K562 (cell line): ENCODE data around the gene TMEM176A. TPM values are rescaled to one million over a fixed set of nuclear protein-coding genes. Genes with fewer than 3 reads are reported as not detected.

Experiments used
- ATAC-seq: fragments of 200-7000 bp; cut with Tn5 transposase; 3 replicates; pipeline ENCODE4 v1.9.1; 2020; ENCODE audit warnings: moderate library complexity
- BruUV-seq: library from RNA; stranded (reverse); fragments of 400-500 nt; replicated peaks from 2 replicates; lab custom pipeline; 2021; lab: Mats Ljungman, UMichigan
- CTCF ChIA-PET: fragments of 300-600 bp; formaldehyde crosslinking; extraction: SDS; loops from one replicate; lab custom pipeline; 2021; ENCODE audit warnings: low intra/inter-chr PET ratio; lab: Yijun Ruan, JAX
- POLR2A ChIA-PET: fragments of 300-600, 350-650 bp; sonication (Branson Sonifier 250); formaldehyde crosslinking; extraction: SDS; loops from one replicate; lab custom pipeline; 2021; ENCODE audit warnings: antibody characterized with exemption, inconsistent platforms; lab: Yijun Ruan, JAX
- DNase-seq, 4 experiments: peaks; one replicate each; pipeline versions ENCODE4 v3.0.0 to v3.0.0-alpha.2; 2011 to 2018; ENCODE audit warnings: low spot score in 3 of 4, mixed read lengths in 3 of 4; ENCODE audit errors: extremely low read depth in 1 of 4
- FAIRE-seq: peaks from 2 replicates; lab custom pipeline; 2011; peaks lifted over from hg19 to GRCh38; lab: Jason Lieb, UNC
- H2AFZ ChIP-seq: 2 replicates; pipeline ENCODE4 v1.6.0; 2011; ENCODE audit warnings: low read depth, low read length, control low read depth, inconsistent platforms
- H3K27ac ChIP-seq: fragments of 200-600 bp; 3 replicates; pipeline ENCODE4 v1.8.0; 2011; ENCODE audit warnings: low read depth, mild to moderate bottlenecking, control low read depth, inconsistent platforms, low read length, moderate library complexity, mixed read lengths; ENCODE audit errors: extremely low read depth
- H3K27me3 ChIP-seq, 2 experiments: fragments of 300-600 bp in 1 of 2; 2 replicates in 1 of 2; 3 replicates in 1 of 2; pipeline versions ENCODE4 v1.6.0 to v1.8.0; 2011; ENCODE audit warnings: inconsistent platforms in 2 of 2, low read length in 2 of 2, mild to moderate bottlenecking in 1 of 2, mixed read lengths in 1 of 2, moderate library complexity in 1 of 2; ENCODE audit not compliant: control insufficient read depth in 2 of 2, insufficient read depth in 2 of 2
- H3K36me3 ChIP-seq: fragments of 300-600 bp; 3 replicates; pipeline ENCODE4 v1.8.0; 2011; ENCODE audit warnings: mild to moderate bottlenecking, low read length, inconsistent platforms; ENCODE audit not compliant: control insufficient read depth, insufficient read depth
- H3K4me1 ChIP-seq, 2 experiments: fragments of 200-600 bp in 1 of 2; replicated peaks in 1 of 2; 2 replicates in 1 of 2; 3 replicates in 1 of 2; pipeline versions ENCODE4 v1.5.1 to v1.8.0; 2011; ENCODE audit warnings: inconsistent platforms in 2 of 2, low read length in 2 of 2, mild to moderate bottlenecking in 1 of 2, mixed read lengths in 1 of 2, moderate library complexity in 1 of 2; ENCODE audit not compliant: control insufficient read depth in 2 of 2, insufficient read depth in 2 of 2
- H3K4me2 ChIP-seq: 2 replicates; pipeline ENCODE4 v1.6.1; 2011; ENCODE audit warnings: low read length, control low read depth, inconsistent platforms, mixed read lengths; ENCODE audit not compliant: insufficient read depth
- H3K4me3 ChIP-seq: fragments of 200-600 bp; sonication (generic), shearing (Covaris generic); 2 replicates; pipeline ENCODE4 v1.5.1; 2016; ENCODE audit warnings: control low read depth, inconsistent platforms
- H3K79me2 ChIP-seq: fragments of 200-600 bp; 3 replicates; pipeline ENCODE4 v1.8.0; 2011; ENCODE audit warnings: low read length, inconsistent platforms; ENCODE audit not compliant: control insufficient read depth, insufficient read depth
- H3K9ac ChIP-seq, 2 experiments: 2 replicates each; pipeline versions ENCODE4 v1.6.0 to v1.6.1; 2011; ENCODE audit warnings: low read depth in 2 of 2, low read length in 2 of 2, control low read depth in 1 of 2, inconsistent platforms in 1 of 2, mild to moderate bottlenecking in 1 of 2, mixed read lengths in 1 of 2; ENCODE audit not compliant: insufficient read depth in 1 of 2
- H3K9me1 ChIP-seq: one replicate; pipeline ENCODE4 v1.6.0; 2011; ENCODE audit warnings: inconsistent platforms, mild to moderate bottlenecking, low read length, moderate library complexity; ENCODE audit not compliant: control insufficient read depth, insufficient read depth
- H3K9me3 ChIP-seq: replicated peaks from 2 replicates; pipeline ENCODE4 v1.5.1; 2011; ENCODE audit warnings: low read depth, low read length, inconsistent platforms; ENCODE audit not compliant: control insufficient read depth, insufficient read depth
- H4K20me1 ChIP-seq: replicated peaks from 2 replicates; pipeline ENCODE4 v1.6.1; 2011; ENCODE audit warnings: low read length, inconsistent platforms, mixed read lengths; ENCODE audit not compliant: control insufficient read depth, insufficient read depth
- ATF7 ChIP-seq: fragments of 450-650 bp; IDR thresholded peaks from 2 replicates; pipeline ENCODE4 v1.7.1; 2014; ENCODE audit warnings: mild to moderate bottlenecking, moderate library complexity
- DACH1 ChIP-seq: fragments of 450-650 bp; IDR thresholded peaks from 2 replicates; pipeline ENCODE4 v1.6.1; 2018; ENCODE audit not compliant: partially characterized antibody
- ESRRB ChIP-seq: fragments of 250-450 bp; sonication (Bioruptor Pico); IDR thresholded peaks from 2 replicates; pipeline ENCODE4 v1.5.0; 2020; ENCODE audit warnings: mild to moderate bottlenecking, moderate library complexity, borderline replicate concordance
- HCFC1 ChIP-seq: IDR thresholded peaks from 2 replicates; pipeline ENCODE4 v1.6.1; 2012; ENCODE audit warnings: low read depth, low read length, improper control_type of control experiment
- JUNB ChIP-seq: fragments of 450-650 bp; formaldehyde crosslinking; conservative IDR thresholded peaks from 2 replicates; pipeline ENCODE4 v1.4.0; 2020; ENCODE audit warnings: mild to moderate bottlenecking
- KDM5B ChIP-seq: fragments of 200-600 bp; sonication (generic); IDR thresholded peaks from 2 replicates; pipeline ENCODE4 v1.6.1; 2012; ENCODE audit warnings: low read depth, mild to moderate bottlenecking, moderate library complexity, low read length, control low read depth, inconsistent platforms; ENCODE audit not compliant: insufficient replicate concordance
- U2AF2 ChIP-seq: fragments of 200-400 bp; formaldehyde crosslinking; optimal IDR thresholded peaks from 2 replicates; pipeline ENCODE3; 2017; ENCODE audit warnings: low read depth, mild to moderate bottlenecking, low read length
- WGBS: fragments of 100-300 bp; shearing (Covaris generic); methylation state at CpG from one replicate; pipeline ENCODE4 v1.1.6; 2016; ENCODE audit warnings: low coverage, mixed read lengths; ENCODE audit not compliant: insufficient coverage; ENCODE audit errors: missing lambda C conversion rate; 5-methylcytosine and 5-hydroxymethylcytosine counted together
- in situ Hi-C: fragments of 300-500 bp; cut with MboI; formaldehyde crosslinking; loops from 4 replicates; pipeline ENCODE4 v1.15.0; 2018; ENCODE audit warnings: inconsistent platforms, mixed read lengths
- intact Hi-C: fragments of 100-400 bp; cut with micrococcal nuclease; formaldehyde crosslinking; loops from 2 replicates; pipeline ENCODE4 v1.14.2; 2022
- polyA plus RNA-seq, 8 experiments: library from polyadenylated mRNA; depleted of rRNA in 4 of 8; stranded (reverse) in 5 of 8; unstranded in 3 of 8; fragments of >200 nt; fragmentation: Nextera tagmentation in 2 of 8; fragmentation: Illumina TruSeq in 1 of 8; extraction: Ambion mirVana in 2 of 8; extraction: Trizol in 1 of 8; gene quantifications; 2 replicates each; pipeline versions ENCODE4 v1.2.1 to v1.2.3, GENCODE V29; 2011 to 2014; ENCODE audit warnings: inconsistent platforms in 1 of 8, missing spikeins in 1 of 8
- total RNA-seq, 7 experiments: library from RNA; depleted of rRNA in 6 of 7; stranded (reverse); fragments of >200 nt in 6 of 7; fragmentation: Illumina TruSeq in 2 of 7; extraction: Trizol in 2 of 7; gene quantifications; 2 replicates each; pipeline versions ENCODE4 v1.2.1 to v1.2.3, GENCODE V29; 2011 to 2021; ENCODE audit warnings: low replicate concordance in 1 of 7

The TMEM176A gene
- total and polyA plus RNA-seq, 9 of the 15 experiments (the other 6 are each of a cell fraction or from before 2014, with no cell fraction given) = 0.31 TPM; not detected in 8

GRCh38 chr7:150787321-150788281 lies 13.0 kb upstream of the TMEM176A start (continued):
- TF ChIP-seq ESRRB (CRISPR knock-in tag) (no peak), U2AF2 (no peak), HCFC1 (no peak), JUNB (no peak)
- TF ChIP-seq, all 486 proteins: peak for 111

- H2AFZ ChIP-seq = no peak overlapping the region
- intact Hi-C loops = loop anchor here (10.0 kb wide), 1 partner anchor 306 kb away; no protein-coding TSS in a partner anchor
- BruUV-seq = no TSS peak
- no peaks in the 10 kb centered on the region for H3K9me3 ChIP-seq
- peaks cover 10% of the 10 kb centered on the region in 2 experiments; a peak in 4 of 5 replicates for H3K4me1 ChIP-seq
- peaks cover 8% of the 10 kb centered on the region; the same call in 1 of the 2 replicates for H4K20me1 ChIP-seq
- H3K27me3 ChIP-seq = peaks cover 54 to 74% of the 10 kb centered on the region in 2 experiments; a peak in 4 of 5 replicates
- FAIRE-seq (peak; percentile 42), ATAC-seq (no peak), DNase-seq (no peak)
- no peak overlapping the region for H3K4me3 ChIP-seq
- in situ Hi-C loops = loop anchor here (5.0 kb wide), 1 partner anchor 199 kb away; no protein-coding TSS in a partner anchor
- H3K9ac ChIP-seq = no peak overlapping the region; a peak in 1 of 4 replicates
- H3K4me2 ChIP-seq = no peak overlapping the region
- POLR2A ChIA-PET = no interaction called here
- no peaks in the 10 kb centered on the region for H3K9me1 ChIP-seq
- no peak overlapping the region for H3K27ac ChIP-seq
- WGBS = 30% methylated on average over 9 of the region's 9 CpGs
- no peaks in the 10 kb centered on the region for H3K79me2 ChIP-seq
- CTCF ChIA-PET = interaction anchor here (0.8 to 1.2 kb wide), 2 partner anchors 9 to 200 kb away, joined by 3 to 4 read pairs; no protein-coding TSS in a partner anchor
- H3K36me3 ChIP-seq = no peaks in the 10 kb centered on the region
- TF ChIP-seq ATF7 (0 out of 2 replicates have a peak, but pooled peaks have one; percentile 20), KDM5B (peak; percentile 40), DACH1 (no peak)
These were observed 11.9 kb upstream of the TMEM176A start for GRCh38 chr7:150788474-150789269.
